Mucosa of descending colon (tissue), 3 donors: ENCODE results near the gene CACNA1D. TPM values are rescaled to one million over a fixed set of nuclear protein-coding genes. Genes with fewer than 3 reads are reported as not detected.

Experiments
- ATAC-seq: fragments of 200-7000 bp; cut with Tn5 transposase; one replicate; pipeline ENCODE4 v1.9.1; 2020; ENCODE audit warnings: mild to moderate bottlenecking, moderate library complexity
- DNase-seq, 3 donors: peaks; one replicate each; pipeline ENCODE4 v3.0.0-alpha.2; 2020
- H3K36me3 ChIP-seq: fragments of 200-600 bp; one replicate; pipeline ENCODE4 v1.8.0; 2021; ENCODE audit warnings: low read depth, mild to moderate bottlenecking
- H3K4me1 ChIP-seq: fragments of 200-600 bp; one replicate; pipeline ENCODE4 v1.8.0; 2021; ENCODE audit warnings: low read depth, mild to moderate bottlenecking
- H3K4me3 ChIP-seq: fragments of 200-600 bp; one replicate; pipeline ENCODE4 v1.8.0; 2021; ENCODE audit warnings: mild to moderate bottlenecking
- H3K9me3 ChIP-seq: fragments of 200-600 bp; one replicate; pipeline ENCODE4 v1.8.0; 2021; ENCODE audit warnings: mild to moderate bottlenecking
- CTCF ChIP-seq: fragments of 200-600 bp; IDR thresholded peaks from one replicate; pipeline ENCODE4 v1.8.0; 2022; ENCODE audit warnings: antibody characterized with exemption, mild to moderate bottlenecking
- intact Hi-C, 2 donors: fragments of 100-400 bp; cut with DNase I in 1 of 2; cut with micrococcal nuclease in 1 of 2; formaldehyde crosslinking; loops; one replicate each; pipeline versions ENCODE4 v1.11.0 to v1.11.1; 2022; cut with DNase I, micrococcal nuclease
- total RNA-seq, 3 donors: library from RNA; stranded (reverse); fragmentation: NEBNext Ultra II Directional in 2 of 3; extraction: Animal tissue kit (Norgen Biotek cat#: 25700) in 2 of 3; gene quantifications; one replicate each; pipeline versions ENCODE4 v1.2.1 to v1.2.4, GENCODE V29; 2021 to 2023
- donor health status: DM: no; HTN: no; CAD: no; lungs with moderate emphysema.
- donor health status: DM: no; HTN: no; CAD: no.
- donor health status: DM: no; HTN: yes; CAD: no.

CACNA1D gene
- total RNA-seq, 3 donors from 2014 or later: 13.8 to 38.1 (median 22.2) TPM

- Histone ChIP-seq H3K9me3 (no peaks in the 10 kb centered on the region), H3K4me3 (no peak overlapping the region), H3K4me1 (no peaks in the 10 kb centered on the region), H3K36me3 (no peaks in the 10 kb centered on the region)
- DNase-seq: no peak
- intact Hi-C loops: no loop called here
- no peak for TF ChIP-seq CTCF
- ATAC-seq: no peak
Observed at GRCh38 chr3:53641397-53641796, 147.0 kb downstream of the CACNA1D start.

- ATAC-seq (no peak), DNase-seq (no peak)
- intact Hi-C loops: no loop called here
- H3K9me3 ChIP-seq: no peaks in the 10 kb centered on the region
- no peaks in the 10 kb centered on the region for H3K4me1 ChIP-seq
- H3K4me3 ChIP-seq: no peak overlapping the region
- no peaks in the 10 kb centered on the region for H3K36me3 ChIP-seq
- TF ChIP-seq CTCF: no peak
Observed at GRCh38 chr3:53642211-53642610, 147.8 kb downstream of the CACNA1D start.

DNA sequence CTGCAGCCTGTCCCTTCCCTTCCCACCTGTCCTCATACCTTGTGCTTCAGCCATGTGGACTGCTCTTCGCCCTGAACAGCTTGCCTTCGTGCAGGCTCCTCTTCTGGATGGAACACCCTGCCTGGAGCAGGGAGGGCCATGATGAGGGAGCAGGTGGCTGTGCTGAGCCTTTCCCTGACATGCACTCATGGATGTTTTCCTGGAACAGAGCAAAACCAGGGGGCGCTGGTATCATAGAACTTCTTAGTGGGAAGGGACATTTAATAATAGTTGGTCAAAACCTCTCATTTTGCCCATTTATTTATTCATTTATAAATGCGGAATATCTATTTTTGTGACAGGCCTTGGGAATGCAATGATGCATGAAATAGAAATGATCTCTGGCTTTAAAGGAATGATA is 149.3 kb downstream of the CACNA1D start:
- no peak for DNase-seq
- H3K4me1 ChIP-seq: no peaks in the 10 kb centered on the region
- H3K9me3 ChIP-seq: no peaks in the 10 kb centered on the region
- intact Hi-C loops: no loop called here
- no peak overlapping the region for H3K4me3 ChIP-seq
- no peaks in the 10 kb centered on the region for H3K36me3 ChIP-seq
- TF ChIP-seq CTCF: no peak
- ATAC-seq: no peak

DNA sequence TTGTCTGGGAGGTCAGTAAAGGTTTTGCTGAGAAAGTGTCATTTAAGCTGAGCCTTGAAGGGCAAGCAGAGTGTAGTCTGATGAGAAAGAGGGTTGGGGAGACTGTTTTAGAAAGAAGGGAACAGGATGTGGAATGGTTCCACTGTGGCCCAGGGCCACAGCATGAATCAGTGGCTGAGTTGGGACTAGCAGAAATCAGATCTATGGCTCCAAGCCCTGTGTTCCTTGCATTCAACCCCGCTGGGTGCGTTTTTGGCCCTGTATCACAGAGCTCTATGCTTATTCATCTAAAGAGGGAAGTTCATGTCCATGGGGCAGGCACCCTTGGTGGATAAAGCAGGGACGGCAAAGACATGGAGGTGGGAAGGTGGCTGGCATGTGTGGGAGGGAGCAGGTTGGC is 151.3 kb downstream of the CACNA1D start:
- Histone ChIP-seq H3K4me3 (no peak overlapping the region), H3K36me3 (no peaks in the 10 kb centered on the region), H3K9me3 (no peaks in the 10 kb centered on the region), H3K4me1 (no peaks in the 10 kb centered on the region)
- intact Hi-C loops: no loop called here
- ATAC-seq: no peak
- no peak for TF ChIP-seq CTCF
- DNase-seq: no peak

GRCh38 chr3:53646723-53647122 is 152.3 kb downstream of the CACNA1D start:
- Histone ChIP-seq H3K36me3 (no peaks in the 10 kb centered on the region), H3K4me3 (no peak overlapping the region), H3K4me1 (no peaks in the 10 kb centered on the region), H3K9me3 (no peaks in the 10 kb centered on the region)
- ATAC-seq: no peak
- intact Hi-C loops: no loop called here
- TF ChIP-seq CTCF: no peak
- DNase-seq: no peak

GRCh38 chr3:53649816-53650215 is 155.4 kb downstream of the CACNA1D start:
- ATAC-seq (peak; percentile 11), DNase-seq (no peak)
- Histone ChIP-seq H3K36me3 (no peaks in the 10 kb centered on the region), H3K9me3 (peaks cover 15% of the 10 kb centered on the region), H3K4me3 (no peak overlapping the region), H3K4me1 (no peaks in the 10 kb centered on the region)
- TF ChIP-seq CTCF: no peak
- intact Hi-C loops: no loop called here
